Measurements from ENCODE around the gene LRP3.

LRP3 gene

GRCh38 chr19:33242911-33243310 lies 48.8 kb downstream of the LRP3 start:
- Mint-ChIP-seq H3K4me3 (no peak overlapping the region), H3K4me1 (peaks cover 26% of the 10 kb centered on the region), H3K27ac (no peak overlapping the region), H3K36me3 (no peaks in the 10 kb centered on the region), H3K9me3 (no peaks in the 10 kb centered on the region)
- DNase-seq (ENCODE audit: low spot score in 2 of 2) (no peak), ATAC-seq (no peak)

DNA sequence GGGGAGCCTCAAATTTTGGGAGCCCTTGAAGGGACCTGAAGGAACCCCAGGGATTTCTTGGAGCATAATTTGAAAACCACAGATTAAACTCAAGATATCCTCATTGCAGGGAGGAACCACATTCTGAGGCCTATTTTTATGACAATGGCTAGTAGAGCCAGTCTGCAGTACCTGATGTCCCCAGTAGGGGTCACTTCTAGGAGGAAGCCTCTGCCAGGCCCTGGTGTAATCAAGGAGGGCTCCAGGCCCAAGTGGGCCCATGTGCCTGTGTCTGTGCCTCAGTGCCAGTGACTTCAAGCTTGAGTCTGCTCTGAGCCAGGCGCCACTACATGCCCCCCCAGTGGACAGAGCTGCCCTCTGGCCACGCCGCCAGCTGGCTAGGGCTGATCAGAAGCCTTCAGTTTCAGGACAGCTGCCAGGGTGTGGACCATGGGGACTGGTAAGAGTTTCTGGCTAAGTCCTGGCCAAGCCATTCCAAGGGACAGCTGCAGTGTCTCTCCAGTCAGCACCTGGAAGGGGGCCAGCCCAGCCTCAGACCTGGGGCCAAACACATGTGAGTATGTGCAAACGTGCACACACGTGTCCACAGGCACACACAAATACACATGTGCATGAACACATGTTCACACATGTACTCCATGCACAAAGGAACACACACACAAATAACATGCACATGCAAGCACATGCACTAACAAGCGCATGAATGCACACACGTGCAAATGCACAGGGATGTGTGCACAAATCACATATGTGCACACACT lies 52.0 kb downstream of the LRP3 start:
- Mint-ChIP-seq H3K4me1 (peaks cover 4% of the 10 kb centered on the region), H3K36me3 (no peaks in the 10 kb centered on the region), H3K9me3 (no peaks in the 10 kb centered on the region), H3K4me3 (no peak overlapping the region), H3K27ac (no peak overlapping the region)
- DNase-seq (ENCODE audit: low spot score in 2 of 2) (no peak), ATAC-seq (no peak)

GRCh38 chr19:33246709-33247440 lies 52.7 kb downstream of the LRP3 start:
- H3K36me3 Mint-ChIP-seq = no peaks in the 10 kb centered on the region
- H3K4me3 Mint-ChIP-seq = no peak overlapping the region
- no peaks in the 10 kb centered on the region for H3K4me1 Mint-ChIP-seq
- ATAC-seq (no peak), DNase-seq (ENCODE audit: low spot score in 2 of 2) (no peak)
- H3K27ac Mint-ChIP-seq = no peak overlapping the region
- no peaks in the 10 kb centered on the region for H3K9me3 Mint-ChIP-seq

DNA sequence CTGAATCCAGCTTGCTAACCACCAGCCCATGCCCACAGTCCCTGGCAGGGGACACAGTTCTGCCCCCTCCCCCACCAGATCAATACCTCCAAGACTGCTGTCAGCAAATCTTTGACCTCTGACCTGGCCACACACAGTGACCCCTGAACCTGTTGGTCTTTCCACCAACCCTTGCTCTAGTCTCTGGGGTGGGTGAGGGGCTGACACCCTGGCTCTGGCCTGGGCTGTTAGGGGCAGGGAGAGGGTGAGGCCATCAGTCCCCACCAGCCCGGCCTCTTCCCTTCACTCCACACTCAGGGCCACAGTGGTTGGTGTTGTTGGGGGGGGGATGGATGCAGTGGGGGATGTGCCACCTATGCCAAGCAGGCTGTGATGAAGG lies 53.3 kb downstream of the LRP3 start:
- no peaks in the 10 kb centered on the region for H3K4me1 Mint-ChIP-seq
- H3K9me3 Mint-ChIP-seq = no peaks in the 10 kb centered on the region
- H3K36me3 Mint-ChIP-seq = no peaks in the 10 kb centered on the region
- H3K27ac Mint-ChIP-seq = no peak overlapping the region
- no peak for DNase-seq (ENCODE audit: low spot score in 2 of 2)
- no peak for ATAC-seq
- no peak overlapping the region for H3K4me3 Mint-ChIP-seq

DNA sequence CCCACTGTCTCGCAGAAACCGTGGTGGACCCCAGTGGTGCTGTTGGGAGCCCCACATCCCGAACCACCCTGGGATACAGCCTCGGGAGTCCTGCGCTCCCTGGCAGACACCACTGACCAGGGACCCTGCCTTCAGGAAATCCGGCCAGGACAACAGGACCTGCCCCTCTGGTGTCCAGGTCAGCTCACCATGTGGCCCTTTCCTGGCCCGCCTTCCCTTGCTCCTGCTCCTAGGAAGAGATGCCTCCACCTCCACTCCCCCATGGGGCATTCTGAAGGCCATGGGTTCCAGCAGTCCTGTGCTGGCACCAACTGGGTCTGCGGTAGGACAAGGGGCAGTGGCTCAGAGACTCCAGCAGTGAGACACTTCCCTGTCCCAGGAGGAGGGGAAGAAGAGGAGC lies 54.0 kb downstream of the LRP3 start:
- Mint-ChIP-seq H3K36me3 (no peaks in the 10 kb centered on the region), H3K4me3 (no peak overlapping the region), H3K9me3 (no peaks in the 10 kb centered on the region), H3K27ac (no peak overlapping the region), H3K4me1 (no peaks in the 10 kb centered on the region)
- no peak for ATAC-seq
- no peak for DNase-seq (ENCODE audit: low spot score in 2 of 2)

- no peak for DNase-seq (ENCODE audit: low spot score in 2 of 2)
- ATAC-seq = peak; percentile 12
- no peaks in the 10 kb centered on the region for H3K4me1 Mint-ChIP-seq
Measured at GRCh38 chr19:33248553-33248953, 54.4 kb downstream of the LRP3 start.

GRCh38 chr19:33248954-33249613 lies 55.0 kb downstream of the LRP3 start:
- ATAC-seq (peak; percentile 63), DNase-seq (ENCODE audit: low spot score in 2 of 2) (no peak)
- H3K27ac Mint-ChIP-seq = no peak overlapping the region
- no peaks in the 10 kb centered on the region for H3K4me1 Mint-ChIP-seq
- H3K9me3 Mint-ChIP-seq = no peaks in the 10 kb centered on the region
- no peak overlapping the region for H3K4me3 Mint-ChIP-seq
- H3K36me3 Mint-ChIP-seq = no peaks in the 10 kb centered on the region

More at GRCh38 chr19:33248553-33248953, 54.4 kb downstream of the LRP3 start:
- H3K27ac Mint-ChIP-seq = no peak overlapping the region
- H3K4me3 Mint-ChIP-seq = no peak overlapping the region
- no peaks in the 10 kb centered on the region for H3K36me3 Mint-ChIP-seq
- no peaks in the 10 kb centered on the region for H3K9me3 Mint-ChIP-seq

- DNase-seq (ENCODE audit: low spot score in 2 of 2) (no peak), ATAC-seq (no peak)
- Mint-ChIP-seq H3K4me1 (no peaks in the 10 kb centered on the region), H3K4me3 (no peak overlapping the region), H3K27ac (no peak overlapping the region), H3K9me3 (no peaks in the 10 kb centered on the region), H3K36me3 (no peaks in the 10 kb centered on the region)
Measured at GRCh38 chr19:33249740-33250366, 55.7 kb downstream of the LRP3 start.

DNA sequence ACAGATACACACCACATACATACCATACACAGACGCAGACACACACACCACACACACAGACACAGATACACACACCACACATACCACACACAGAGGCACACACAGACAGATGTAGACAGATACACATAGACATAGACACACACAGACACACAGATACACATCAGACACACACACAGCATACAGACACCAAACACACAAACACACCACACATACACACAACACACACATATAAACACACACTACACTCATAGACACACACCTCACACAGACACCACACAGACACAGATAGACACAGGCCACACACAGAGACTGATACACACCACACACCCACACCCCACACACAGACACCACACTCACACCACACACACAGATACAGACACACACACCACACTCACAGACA lies 56.4 kb downstream of the LRP3 start:
- ATAC-seq (no peak), DNase-seq (ENCODE audit: low spot score in 2 of 2) (no peak)

DNA sequence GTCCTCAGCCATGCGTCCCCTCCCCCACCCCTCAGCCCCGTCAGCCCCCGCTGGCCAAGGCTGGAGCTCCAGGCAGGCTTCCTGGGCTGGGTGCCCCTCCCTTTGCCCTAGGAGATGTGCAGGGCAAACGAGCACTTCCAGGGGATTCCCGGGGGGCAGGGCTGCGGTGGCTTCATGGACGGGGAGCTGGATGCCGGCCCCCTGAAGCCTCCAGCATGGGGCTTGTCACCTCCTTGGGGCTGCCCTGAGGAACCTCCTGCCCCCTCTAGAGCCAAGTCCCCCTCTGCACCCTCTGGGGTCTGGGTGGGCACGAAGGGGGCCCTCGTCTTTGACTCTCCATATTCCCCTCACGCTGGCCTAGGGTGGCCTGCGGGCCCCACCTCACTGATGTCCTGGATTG lies 56.9 kb downstream of the LRP3 start:
- Mint-ChIP-seq H3K27ac (no peak overlapping the region), H3K4me3 (no peak overlapping the region), H3K4me1 (no peaks in the 10 kb centered on the region), H3K36me3 (no peaks in the 10 kb centered on the region), H3K9me3 (no peaks in the 10 kb centered on the region)
- ATAC-seq (no peak), DNase-seq (ENCODE audit: low spot score in 2 of 2) (no peak)

More for the DNA sequence above, 56.4 kb downstream of the LRP3 start:
- Mint-ChIP-seq H3K4me1 (no peaks in the 10 kb centered on the region), H3K9me3 (no peaks in the 10 kb centered on the region), H3K27ac (no peak overlapping the region), H3K36me3 (no peaks in the 10 kb centered on the region), H3K4me3 (no peak overlapping the region)

GRCh38 chr19:33251526-33252090 lies 57.5 kb downstream of the LRP3 start:
- no peak overlapping the region for H3K4me3 Mint-ChIP-seq
- no peaks in the 10 kb centered on the region for H3K4me1 Mint-ChIP-seq
- no peak for ATAC-seq
- no peak overlapping the region for H3K27ac Mint-ChIP-seq
- no peak for DNase-seq (ENCODE audit: low spot score in 2 of 2)
- no peaks in the 10 kb centered on the region for H3K9me3 Mint-ChIP-seq
- H3K36me3 Mint-ChIP-seq = no peaks in the 10 kb centered on the region

GRCh38 chr19:33252418-33252962 lies 58.4 kb downstream of the LRP3 start:
- H3K27ac Mint-ChIP-seq = no peak overlapping the region
- H3K4me3 Mint-ChIP-seq = no peak overlapping the region
- no peak for ATAC-seq
- H3K9me3 Mint-ChIP-seq = no peaks in the 10 kb centered on the region
- DNase-seq (ENCODE audit: low spot score in 2 of 2) = no peak
- no peaks in the 10 kb centered on the region for H3K4me1 Mint-ChIP-seq
- no peaks in the 10 kb centered on the region for H3K36me3 Mint-ChIP-seq

DNA sequence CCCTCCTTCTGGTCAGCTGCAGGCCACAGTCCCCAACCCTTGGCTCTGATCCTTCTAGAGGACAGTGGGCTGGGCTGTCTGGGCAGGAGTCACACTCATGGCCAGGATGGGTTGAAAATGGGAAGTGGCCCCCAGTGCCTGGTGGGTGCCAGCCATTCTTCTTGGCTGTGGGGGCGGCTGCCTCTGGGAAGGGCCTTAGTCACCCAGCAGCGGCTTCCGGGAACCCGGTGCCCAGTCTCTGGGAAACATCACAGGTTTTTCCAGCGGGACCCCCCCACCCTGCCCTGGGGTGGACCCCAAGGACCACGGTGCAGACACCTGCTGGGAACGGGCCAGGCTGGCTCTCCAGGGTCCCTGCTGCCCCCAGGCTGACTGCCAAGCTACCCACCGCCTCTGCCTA lies 58.8 kb downstream of the LRP3 start:
- H3K9me3 Mint-ChIP-seq = peaks cover 1% of the 10 kb centered on the region
- H3K27ac Mint-ChIP-seq = no peak overlapping the region
- no peak for ATAC-seq
- no peak for DNase-seq (ENCODE audit: low spot score in 2 of 2)
- H3K4me3 Mint-ChIP-seq = no peak overlapping the region
- no peaks in the 10 kb centered on the region for H3K4me1 Mint-ChIP-seq
- H3K36me3 Mint-ChIP-seq = no peaks in the 10 kb centered on the region

- ATAC-seq = peak; percentile 25
- Mint-ChIP-seq H3K9me3 (peaks cover 2% of the 10 kb centered on the region), H3K36me3 (no peaks in the 10 kb centered on the region), H3K27ac (no peak overlapping the region), H3K4me1 (no peaks in the 10 kb centered on the region), H3K4me3 (no peak overlapping the region)
- DNase-seq (ENCODE audit: low spot score in 2 of 2) = no peak
Measured at GRCh38 chr19:33254245-33254824, 60.2 kb downstream of the LRP3 start.

- no peak for DNase-seq (ENCODE audit: low spot score in 2 of 2)
Measured at GRCh38 chr19:33255781-33256180, 61.7 kb downstream of the LRP3 start.

More at GRCh38 chr19:33255781-33256180, 61.7 kb downstream of the LRP3 start:
- H3K4me1 Mint-ChIP-seq = peaks cover 3% of the 10 kb centered on the region
- ATAC-seq = no peak
- peaks cover 2% of the 10 kb centered on the region for H3K9me3 Mint-ChIP-seq
- H3K36me3 Mint-ChIP-seq = no peaks in the 10 kb centered on the region
- H3K27ac Mint-ChIP-seq = no peak overlapping the region
- H3K4me3 Mint-ChIP-seq = no peak overlapping the region

Data from stimulated activated effector memory CD8-positive, alpha-beta T cell treated with anti-CD3 and anti-CD28 coated beads, Interleukin-12 subunit alpha, Interleukin-12 subunit beta, amount 100 ng/mL, for 72 hours (primary cell).